ENCODE data around the gene DCD. TPM values are rescaled to one million over a fixed set of nuclear protein-coding genes. Genes with fewer than 3 reads are reported as not detected.

The DCD gene
- total and polyA plus RNA-seq, 2 experiments from 2014 or later, result not detected

DNA sequence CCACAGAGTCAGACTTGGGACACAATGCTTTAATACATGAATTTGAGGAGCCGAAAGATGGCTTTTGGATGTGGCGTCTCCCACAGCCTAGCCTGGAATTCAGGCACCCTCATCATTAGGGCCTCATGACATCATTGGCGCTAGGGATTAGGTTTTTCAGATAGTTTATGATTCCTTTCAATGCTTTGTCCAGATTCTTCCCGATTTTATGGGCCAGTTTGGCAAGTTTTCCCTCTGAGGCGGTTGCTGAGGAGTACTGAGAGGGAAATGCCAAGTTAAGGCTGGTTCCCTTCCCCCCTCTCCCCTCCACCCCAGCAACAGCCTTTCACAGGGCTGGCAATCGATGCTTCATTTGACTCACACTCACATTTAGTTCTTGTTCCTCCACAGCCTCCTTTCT is 40.0 kb downstream of the DCD start:
- no peak overlapping the region for H3K27ac ChIP-seq
- H3K9me2 ChIP-seq (replicated peaks; ENCODE audit: insufficient read depth), result no peaks in the 10 kb centered on the region
- WGBS (ENCODE audit: low lambda C conversion rate, missing lambda C conversion rate), result 78% methylated on average over 6 of the region's 6 CpGs
- no peaks in the 10 kb centered on the region for H3K4me1 ChIP-seq (ENCODE audit: insufficient read depth)
- H3K27me3 ChIP-seq, result peaks cover 38% of the 10 kb centered on the region
- DNase-seq (ENCODE audit: low spot score), result no peak
- H3K4me2 ChIP-seq, result no peak overlapping the region
- TF ChIP-seq EZH2 (IDR thresholded peaks at IDR 0.05; ENCODE audit: borderline replicate concordance) (no peak), EZH2phosphoT487 (IDR thresholded peaks at IDR 0.05; ENCODE audit: low read depth, severe bottlenecking, unreplicated experiment) (no peak)
- TF ChIP-seq, protein P1, sequence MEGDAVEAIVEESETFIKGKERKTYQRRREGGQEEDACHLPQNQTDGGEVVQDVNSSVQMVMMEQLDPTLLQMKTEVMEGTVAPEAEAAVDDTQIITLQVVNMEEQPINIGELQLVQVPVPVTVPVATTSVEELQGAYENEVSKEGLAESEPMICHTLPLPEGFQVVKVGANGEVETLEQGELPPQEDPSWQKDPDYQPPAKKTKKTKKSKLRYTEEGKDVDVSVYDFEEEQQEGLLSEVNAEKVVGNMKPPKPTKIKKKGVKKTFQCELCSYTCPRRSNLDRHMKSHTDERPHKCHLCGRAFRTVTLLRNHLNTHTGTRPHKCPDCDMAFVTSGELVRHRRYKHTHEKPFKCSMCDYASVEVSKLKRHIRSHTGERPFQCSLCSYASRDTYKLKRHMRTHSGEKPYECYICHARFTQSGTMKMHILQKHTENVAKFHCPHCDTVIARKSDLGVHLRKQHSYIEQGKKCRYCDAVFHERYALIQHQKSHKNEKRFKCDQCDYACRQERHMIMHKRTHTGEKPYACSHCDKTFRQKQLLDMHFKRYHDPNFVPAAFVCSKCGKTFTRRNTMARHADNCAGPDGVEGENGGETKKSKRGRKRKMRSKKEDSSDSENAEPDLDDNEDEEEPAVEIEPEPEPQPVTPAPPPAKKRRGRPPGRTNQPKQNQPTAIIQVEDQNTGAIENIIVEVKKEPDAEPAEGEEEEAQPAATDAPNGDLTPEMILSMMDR (IDR thresholded peaks at IDR 0.05; ENCODE audit: poor library complexity), result no peak
- H3K79me2 ChIP-seq, result no peaks in the 10 kb centered on the region
- H3K36me3 ChIP-seq (replicated peaks; ENCODE audit: insufficient read depth, low read depth), result no peaks in the 10 kb centered on the region
- H4K20me1 ChIP-seq (ENCODE audit: insufficient read depth, poor library complexity, severe bottlenecking), result no peaks in the 10 kb centered on the region
- H2AFZ ChIP-seq, result no peak overlapping the region
- H3K4me3 ChIP-seq, result no peak overlapping the region
- no peaks in the 10 kb centered on the region for H3K9me3 ChIP-seq (ENCODE audit: low read depth)

DNA sequence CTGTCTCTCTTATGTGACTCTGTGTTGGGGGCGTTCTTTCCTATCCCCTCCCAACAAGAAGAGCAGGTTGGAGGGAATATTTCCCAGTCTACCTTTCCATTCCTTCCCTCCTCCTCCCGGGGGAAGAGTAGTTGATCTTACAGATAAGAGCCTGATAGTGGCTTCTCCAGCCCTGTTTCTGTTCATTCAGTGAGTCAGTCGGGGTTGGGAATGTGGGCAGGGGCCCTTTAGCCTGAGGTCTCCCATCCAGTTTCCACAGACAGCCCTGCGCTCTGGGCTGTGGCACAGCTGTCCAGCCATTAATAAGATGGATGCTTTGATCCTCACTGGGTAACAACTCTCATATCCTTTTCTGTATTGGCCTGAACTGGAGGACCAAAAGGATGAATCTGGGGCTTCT is 41.6 kb downstream of the DCD start:
- H3K4me1 ChIP-seq (ENCODE audit: insufficient read depth), result no peaks in the 10 kb centered on the region
- no peak overlapping the region for H3K4me2 ChIP-seq
- H3K27ac ChIP-seq, result no peak overlapping the region
- H2AFZ ChIP-seq, result no peak overlapping the region
- H3K79me2 ChIP-seq, result no peaks in the 10 kb centered on the region
- peaks cover 31% of the 10 kb centered on the region for H3K27me3 ChIP-seq
- WGBS (ENCODE audit: low lambda C conversion rate, missing lambda C conversion rate), result 35% methylated on average over 4 of the region's 4 CpGs
- TF ChIP-seq, protein P1 (IDR thresholded peaks at IDR 0.05; ENCODE audit: poor library complexity), result no peak
- TF ChIP-seq EZH2 (IDR thresholded peaks at IDR 0.05; ENCODE audit: borderline replicate concordance), result no peak
- TF ChIP-seq EZH2phosphoT487 (IDR thresholded peaks at IDR 0.05; ENCODE audit: low read depth, severe bottlenecking, unreplicated experiment), result no peak
- H3K36me3 ChIP-seq (replicated peaks; ENCODE audit: insufficient read depth, low read depth), result no peaks in the 10 kb centered on the region
- H3K4me3 ChIP-seq, result no peak overlapping the region
- H3K9me3 ChIP-seq (ENCODE audit: low read depth), result no peaks in the 10 kb centered on the region
- H4K20me1 ChIP-seq (ENCODE audit: insufficient read depth, poor library complexity, severe bottlenecking), result no peaks in the 10 kb centered on the region
- DNase-seq (ENCODE audit: low spot score), result no peak
- no peaks in the 10 kb centered on the region for H3K9me2 ChIP-seq (replicated peaks; ENCODE audit: insufficient read depth)

DNA sequence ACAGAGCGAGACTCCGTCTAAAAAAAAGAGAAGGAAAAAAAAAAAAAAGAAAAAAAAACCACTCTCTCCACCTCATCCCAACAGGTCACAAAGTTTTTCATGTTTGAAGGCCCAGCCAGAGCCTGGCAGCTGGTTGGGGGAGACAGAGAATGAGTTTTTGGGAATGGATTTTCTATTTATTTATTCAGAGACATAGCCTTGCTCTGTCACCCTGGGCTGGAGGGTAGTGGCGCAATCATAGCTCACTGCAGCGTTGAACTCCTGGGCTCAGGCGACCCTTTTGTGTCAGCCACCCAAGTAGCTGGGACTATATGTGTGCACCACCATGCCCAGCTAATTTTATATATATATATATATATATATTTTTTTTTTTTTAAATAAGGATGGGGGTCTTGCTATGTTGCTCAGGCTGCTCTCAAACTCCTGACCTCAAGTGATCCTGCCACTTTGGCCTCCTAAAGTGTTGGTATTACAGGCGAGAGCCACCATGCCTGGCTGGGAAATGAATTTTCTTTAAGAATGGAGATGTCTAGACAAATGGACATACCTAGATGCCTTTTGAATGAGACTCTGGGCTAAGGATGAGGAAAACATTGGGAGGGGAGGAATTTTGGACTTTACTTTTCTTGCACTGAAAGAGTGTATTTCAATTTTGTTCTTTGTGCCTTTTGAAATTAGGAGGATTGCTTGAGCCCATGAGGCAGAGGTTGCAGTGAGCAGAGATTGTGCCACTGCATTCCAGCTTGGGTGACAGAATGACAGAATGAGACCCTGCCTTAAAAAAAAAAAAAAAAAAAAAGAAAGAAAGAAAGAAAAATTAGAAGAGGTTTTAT is 42.8 kb downstream of the DCD start:
- H4K20me1 ChIP-seq (ENCODE audit: insufficient read depth, poor library complexity, severe bottlenecking), result no peaks in the 10 kb centered on the region

More for the DNA sequence above, 42.8 kb downstream of the DCD start:
- Histone ChIP-seq H3K9me2 (replicated peaks; ENCODE audit: insufficient read depth) (no peaks in the 10 kb centered on the region), H3K4me3 (no peak overlapping the region), H3K4me2 (no peak overlapping the region), H2AFZ (no peak overlapping the region), H3K9me3 (ENCODE audit: low read depth) (no peaks in the 10 kb centered on the region), H3K4me1 (ENCODE audit: insufficient read depth) (no peaks in the 10 kb centered on the region), H3K79me2 (no peaks in the 10 kb centered on the region), H3K36me3 (replicated peaks; ENCODE audit: insufficient read depth, low read depth) (no peaks in the 10 kb centered on the region), H3K27me3 (peaks cover 29% of the 10 kb centered on the region), H3K27ac (no peak overlapping the region)
- no peak for DNase-seq (ENCODE audit: low spot score)
- 92% methylated on average over 6 of the region's 6 CpGs for WGBS (ENCODE audit: low lambda C conversion rate, missing lambda C conversion rate)
- TF ChIP-seq EZH2 (IDR thresholded peaks at IDR 0.05; ENCODE audit: borderline replicate concordance) (no peak), EZH2phosphoT487 (IDR thresholded peaks at IDR 0.05; ENCODE audit: low read depth, severe bottlenecking, unreplicated experiment) (no peak)
- TF ChIP-seq, protein P1 (IDR thresholded peaks at IDR 0.05; ENCODE audit: poor library complexity), result no peak

Measured in hepatocyte (in vitro differentiated cells).